Esophagus squamous epithelium (tissue), 5 donors: Measurements from ENCODE around the gene KAZN. TPM values are rescaled to one million over a fixed set of nuclear protein-coding genes. Genes with fewer than 3 reads are reported as not detected.

ENCODE experiments used
- DNase-seq: peaks from one replicate; lab custom pipeline; 2025; lab: John Stamatoyannopoulos, UW
- H3K27ac ChIP-seq, 4 donors: fragments of 200-600 bp; sonication (generic); one replicate each; pipeline ENCODE4 v1.5.1; 2016 to 2019; ENCODE audit warnings: mild to moderate bottlenecking in 1 of 4
- H3K27me3 ChIP-seq, 4 donors: fragments of 200-600 bp; sonication (generic); 1 replicate in 3 of 4; 2 replicates in 1 of 4; pipeline versions ENCODE4 v1.5.1 to v1.6.0; 2017 to 2021; ENCODE audit warnings: antibody characterized with exemption in 1 of 4
- H3K36me3 ChIP-seq, 3 donors: fragments of 200-600 bp; sonication (generic); one replicate each; pipeline ENCODE4 v1.5.1; 2016 to 2019
- H3K4me1 ChIP-seq, 3 donors: fragments of 200-600 bp; sonication (generic); one replicate each; pipeline ENCODE4 v1.5.1; 2017 to 2019
- H3K4me3 ChIP-seq, 4 donors: fragments of 200-600 bp; sonication (generic); 1 replicate in 3 of 4; 2 replicates in 1 of 4; pipeline ENCODE4 v1.5.1; 2016 to 2019; ENCODE audit warnings: mild to moderate bottlenecking in 2 of 4, moderate library complexity in 1 of 4
- H3K9me3 ChIP-seq, 3 donors: fragments of 200-600 bp; sonication (generic); one replicate each; pipeline ENCODE4 v1.5.1; 2016 to 2019
- POLR2A ChIP-seq, 4 donors: fragments of 450-650 bp; IDR thresholded peaks; one replicate each; pipeline ENCODE4 v1.6.1; 2017; ENCODE audit warnings: antibody characterized with exemption in 4 of 4, mild to moderate bottlenecking in 4 of 4, moderate library complexity in 3 of 4
- WGBS, 2 donors: methylation state at CpG; one replicate each; pipeline ENCODE4 v1.1.5; 2018; 5-methylcytosine and 5-hydroxymethylcytosine counted together
- intact Hi-C: fragments of 100-400 bp; cut with DNase I; formaldehyde crosslinking; loops from one replicate; pipeline ENCODE4 v1.15.0; 2022
- total RNA-seq, 4 donors: library from RNA; depleted of rRNA; stranded (reverse); fragments of >200 nt; gene quantifications; one replicate each; pipeline ENCODE4 v1.1.0, GENCODE V29; 2016
- TF ChIP-seq, protein P1 (sequence below), 6 experiments: fragments of 450-650 bp in 4 of 6; fragments of 200-600 bp in 2 of 6; sonication (generic) in 2 of 6; IDR thresholded peaks; one replicate each; pipeline ENCODE4 v1.5.1; 2016 to 2019; ENCODE audit warnings: antibody characterized with exemption in 6 of 6, mild to moderate bottlenecking in 4 of 6, moderate library complexity in 4 of 6
- donor health status: DM: yes; HTN: yes; CAD: no.

KAZN gene
- total RNA-seq, 4 donors from 2014 or later, result 25.0 to 54.5 (median 30.8) TPM

DNA sequence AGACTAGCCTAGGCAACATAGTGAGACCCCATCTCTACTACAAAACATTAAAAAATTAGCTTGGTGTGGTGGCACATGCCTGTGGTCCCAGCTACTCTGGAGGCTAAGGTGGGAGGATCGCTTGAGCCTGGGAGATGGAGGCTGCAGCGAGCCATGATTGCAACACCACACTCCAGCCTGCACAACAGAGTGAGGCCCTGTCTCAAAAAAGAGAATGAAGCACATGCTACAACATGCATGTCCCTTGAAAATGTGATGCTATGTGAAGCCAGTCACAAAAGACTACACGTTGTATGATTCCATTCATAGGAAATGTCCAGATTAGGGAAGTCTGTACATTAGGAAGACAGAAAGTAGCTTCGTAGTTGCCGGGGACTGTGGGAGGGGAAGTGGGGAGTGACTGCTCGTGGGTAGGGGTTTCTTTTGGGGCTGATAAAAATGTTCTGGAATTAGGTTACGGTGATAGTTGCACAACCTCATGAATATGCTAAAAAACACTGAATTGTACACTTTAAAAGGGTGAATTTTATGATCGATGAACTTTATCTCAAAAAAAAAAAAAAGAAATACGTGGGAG is 202.1 kb downstream of the KAZN start:
- Histone ChIP-seq H3K27me3 (no peaks in the 10 kb centered on the region), H3K27ac (no peak overlapping the region), H3K36me3 (no peaks in the 10 kb centered on the region), H3K4me3 (no peak overlapping the region), H3K4me1 (no peaks in the 10 kb centered on the region), H3K9me3 (no peaks in the 10 kb centered on the region)
- WGBS, 2 donors, result 72 to 78% methylated on average over 8 to 9 of the region's 9 CpGs
- TF ChIP-seq POLR2A (IDR thresholded peaks at IDR 0.05), result no peak
- TF ChIP-seq, protein P1, sequence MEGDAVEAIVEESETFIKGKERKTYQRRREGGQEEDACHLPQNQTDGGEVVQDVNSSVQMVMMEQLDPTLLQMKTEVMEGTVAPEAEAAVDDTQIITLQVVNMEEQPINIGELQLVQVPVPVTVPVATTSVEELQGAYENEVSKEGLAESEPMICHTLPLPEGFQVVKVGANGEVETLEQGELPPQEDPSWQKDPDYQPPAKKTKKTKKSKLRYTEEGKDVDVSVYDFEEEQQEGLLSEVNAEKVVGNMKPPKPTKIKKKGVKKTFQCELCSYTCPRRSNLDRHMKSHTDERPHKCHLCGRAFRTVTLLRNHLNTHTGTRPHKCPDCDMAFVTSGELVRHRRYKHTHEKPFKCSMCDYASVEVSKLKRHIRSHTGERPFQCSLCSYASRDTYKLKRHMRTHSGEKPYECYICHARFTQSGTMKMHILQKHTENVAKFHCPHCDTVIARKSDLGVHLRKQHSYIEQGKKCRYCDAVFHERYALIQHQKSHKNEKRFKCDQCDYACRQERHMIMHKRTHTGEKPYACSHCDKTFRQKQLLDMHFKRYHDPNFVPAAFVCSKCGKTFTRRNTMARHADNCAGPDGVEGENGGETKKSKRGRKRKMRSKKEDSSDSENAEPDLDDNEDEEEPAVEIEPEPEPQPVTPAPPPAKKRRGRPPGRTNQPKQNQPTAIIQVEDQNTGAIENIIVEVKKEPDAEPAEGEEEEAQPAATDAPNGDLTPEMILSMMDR (IDR thresholded peaks at IDR 0.05), result no peak
- no peak for DNase-seq
- intact Hi-C loops, result no loop called here

DNA sequence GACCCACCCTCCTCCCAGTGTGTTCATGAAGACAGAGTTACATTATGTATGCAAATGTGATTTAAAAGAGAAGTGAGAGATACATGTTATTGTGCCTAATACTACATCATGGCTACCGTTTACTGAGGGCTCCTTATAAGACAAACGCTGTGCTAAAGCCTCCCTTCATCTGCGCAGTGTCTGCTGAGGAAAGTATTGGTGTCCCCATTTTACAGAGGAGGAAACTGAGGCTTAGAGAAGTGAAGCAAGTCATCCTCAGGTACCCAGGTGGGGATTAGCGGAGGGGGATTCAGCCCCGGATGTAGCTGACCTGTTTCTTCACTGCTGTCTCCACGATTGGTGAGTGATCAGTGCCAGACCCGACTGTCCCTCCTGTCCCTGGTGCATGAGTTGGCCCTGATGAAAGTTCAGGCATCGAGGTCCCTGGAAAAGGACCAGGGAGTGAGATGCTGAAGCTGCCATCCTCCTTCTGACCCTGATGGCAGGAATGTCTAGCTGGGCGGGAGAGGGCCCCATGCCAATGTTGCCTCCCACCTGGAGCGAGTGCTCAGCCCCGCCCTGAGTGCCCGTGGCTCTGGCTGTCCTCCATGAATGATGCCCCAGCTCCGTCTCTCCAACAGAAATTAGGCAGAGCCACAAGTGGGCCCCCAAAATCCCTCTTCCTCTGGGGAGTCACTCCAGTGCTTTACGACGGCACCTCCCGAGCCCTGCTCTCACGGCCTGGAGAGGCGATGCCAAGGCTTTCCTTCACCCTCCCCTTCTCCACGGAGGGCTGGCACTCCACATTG is 204.7 kb downstream of the KAZN start:
- no peaks in the 10 kb centered on the region for H3K27me3 ChIP-seq
- no peak for DNase-seq
- no peak for TF ChIP-seq POLR2A (IDR thresholded peaks at IDR 0.05)
- TF ChIP-seq, protein P1 (IDR thresholded peaks at IDR 0.05), result no peak
- H3K9me3 ChIP-seq, result peaks cover 0 to 17% (median 12%) of the 10 kb centered on the region in 3 donors
- no peaks in the 10 kb centered on the region for H3K36me3 ChIP-seq
- H3K4me1 ChIP-seq, result no peaks in the 10 kb centered on the region
- 80 to 82% methylated on average over 11 to 19 of the region's 19 CpGs for WGBS, 2 donors
- intact Hi-C loops, result no loop called here
- no peak overlapping the region for H3K27ac ChIP-seq
- no peak overlapping the region for H3K4me3 ChIP-seq

DNA sequence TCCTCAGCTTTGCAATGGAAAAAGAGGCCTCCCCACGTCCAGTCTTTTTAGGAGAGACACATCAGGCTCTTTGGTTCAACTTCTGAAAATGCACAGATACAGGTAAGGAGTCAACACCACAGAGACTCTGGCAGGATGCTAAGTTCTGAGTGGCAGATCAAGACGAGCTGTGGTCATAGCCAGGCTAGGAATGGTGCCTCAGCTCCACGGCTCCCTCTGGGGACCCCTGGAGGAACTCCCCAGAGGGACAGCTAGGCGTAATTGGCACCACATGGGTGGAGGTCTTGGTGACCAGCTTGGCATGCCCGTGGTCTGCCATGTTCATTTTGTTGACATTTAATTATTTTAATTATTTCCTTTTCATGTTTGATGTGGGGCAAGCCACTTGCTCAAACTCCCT is 206.1 kb downstream of the KAZN start:
- DNase-seq, result no peak
- TF ChIP-seq, protein P1 (IDR thresholded peaks at IDR 0.05), result peak in 2 of 6 experiments; percentile 28 to 44
- no peak for TF ChIP-seq POLR2A (IDR thresholded peaks at IDR 0.05)
- H3K4me1 ChIP-seq, result no peaks in the 10 kb centered on the region
- H3K9me3 ChIP-seq, result peaks cover 0 to 17% (median 12%) of the 10 kb centered on the region in 3 donors
- intact Hi-C loops, result no loop called here
- H3K27ac ChIP-seq, result no peak overlapping the region
- no peaks in the 10 kb centered on the region for H3K27me3 ChIP-seq
- no peak overlapping the region for H3K4me3 ChIP-seq
- WGBS, 2 donors, result 50 to 70% methylated on average over 3 of the region's 5 CpGs
- H3K36me3 ChIP-seq, result no peaks in the 10 kb centered on the region

DNA sequence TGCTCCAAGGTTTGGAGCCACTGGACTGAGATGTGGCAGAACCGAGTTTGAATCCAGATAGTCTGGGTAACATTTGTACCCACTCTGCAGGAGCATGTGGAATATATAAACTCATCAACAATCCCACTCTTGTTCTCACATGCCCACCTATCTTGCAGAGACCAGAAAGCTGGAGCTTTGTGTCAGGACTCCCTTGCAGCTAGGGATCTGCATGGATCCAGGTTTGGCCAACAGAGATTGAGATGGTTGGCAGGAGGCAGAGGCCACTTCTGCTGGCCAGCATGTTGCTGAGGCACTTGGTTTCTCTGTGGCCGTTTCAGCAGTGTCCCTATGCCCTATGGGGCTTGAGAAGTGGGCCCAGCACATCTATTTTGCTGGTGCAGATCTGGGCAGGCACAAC is 208.3 kb downstream of the KAZN start:
- Histone ChIP-seq H3K9me3 (peaks cover 0 to 17% (median 12%) of the 10 kb centered on the region in 3 donors), H3K27ac (no peak overlapping the region), H3K4me3 (no peak overlapping the region), H3K36me3 (no peaks in the 10 kb centered on the region), H3K4me1 (no peaks in the 10 kb centered on the region), H3K27me3 (no peaks in the 10 kb centered on the region)
- no peak for TF ChIP-seq POLR2A (IDR thresholded peaks at IDR 0.05)
- TF ChIP-seq, protein P1 (IDR thresholded peaks at IDR 0.05), result no peak
- WGBS, 2 donors, result 71 to 94% methylated on average over 1 to 2 of the region's 2 CpGs
- DNase-seq, result no peak
- intact Hi-C loops, result no loop called here

DNA sequence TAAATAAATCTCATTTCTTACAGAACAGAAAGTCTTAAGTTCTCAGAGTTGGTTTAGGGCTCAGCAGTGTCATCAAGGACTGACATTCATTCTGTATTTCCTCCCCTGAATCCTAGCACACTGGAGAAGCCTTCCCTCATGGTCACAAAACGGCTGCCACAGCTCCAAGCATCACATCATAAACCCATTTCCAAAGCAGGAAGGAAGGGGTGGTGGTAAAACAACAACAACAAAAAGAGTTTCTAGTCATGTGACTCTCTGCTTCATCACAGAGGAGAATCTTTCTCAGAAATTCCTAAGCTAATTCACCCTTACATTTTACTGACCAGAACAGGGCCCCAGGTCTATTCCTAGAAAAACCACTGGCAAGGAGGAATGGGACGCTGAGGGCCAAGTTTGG is 210.3 kb downstream of the KAZN start:
- no peak for DNase-seq
- no peak overlapping the region for H3K4me3 ChIP-seq
- 78 to 84% methylated on average over 2 of the region's 2 CpGs for WGBS, 2 donors
- no peaks in the 10 kb centered on the region for H3K27me3 ChIP-seq
- TF ChIP-seq POLR2A (IDR thresholded peaks at IDR 0.05), result no peak
- TF ChIP-seq, protein P1 (IDR thresholded peaks at IDR 0.05), result no peak
- H3K4me1 ChIP-seq, result no peaks in the 10 kb centered on the region
- intact Hi-C loops, result no loop called here
- H3K36me3 ChIP-seq, result no peaks in the 10 kb centered on the region
- no peak overlapping the region for H3K27ac ChIP-seq
- H3K9me3 ChIP-seq, result peaks cover 0 to 17% (median 12%) of the 10 kb centered on the region in 3 donors
